Colonic mucosa (tissue), 4 donors: ENCODE results near the gene ZNF217. TPM values are rescaled to one million over a fixed set of nuclear protein-coding genes. Genes with fewer than 3 reads are reported as not detected.
A peak's percentile ranks its signal among the peaks of the same experiment; 100 is the strongest.
"Not testable (repeated sequence)": the region's sequence is repeated elsewhere in the genome, so short reads cannot be mapped to it uniquely, and the experiment has no call there.

Experiments used
- DNase-seq: peaks from one replicate; pipeline ENCODE4 v3.0.0-alpha.2; 2020
- H3K27ac ChIP-seq: fragments of 200-600 bp; one replicate; pipeline ENCODE4 v1.8.0; 2021
- H3K27me3 ChIP-seq: fragments of 200-600 bp; one replicate; pipeline ENCODE4 v1.8.0; 2021
- H3K36me3 ChIP-seq: fragments of 200-600 bp; one replicate; pipeline ENCODE4 v1.8.0; 2021
- H3K4me1 ChIP-seq: fragments of 200-600 bp; one replicate; pipeline ENCODE4 v1.8.0; 2021; ENCODE audit warnings: mild to moderate bottlenecking
- H3K4me3 ChIP-seq: fragments of 200-600 bp; one replicate; pipeline ENCODE4 v1.8.0; 2021
- H3K9ac ChIP-seq, 2 donors: one replicate each; pipeline ENCODE4 v1.7.0; 2013; ENCODE audit warnings: control low read depth in 2 of 2, low read depth in 2 of 2, low read length in 2 of 2
- H3K9me3 ChIP-seq: fragments of 200-600 bp; one replicate; pipeline ENCODE4 v1.8.0; 2021
- intact Hi-C: fragments of 100-400 bp; cut with DNase I; formaldehyde crosslinking; loops from one replicate; pipeline ENCODE4 v1.14.1; 2022
- total RNA-seq, 2 donors: library from RNA; stranded (reverse); fragmentation: NEBNext Ultra II Directional in 1 of 2; extraction: Animal tissue kit (Norgen Biotek cat#: 25700) in 1 of 2; gene quantifications; one replicate each; pipeline ENCODE4 v1.2.1, GENCODE V29; 2021
- TF ChIP-seq, protein P1 (sequence below): fragments of 200-600 bp; IDR thresholded peaks from one replicate; pipeline ENCODE4 v1.8.0; 2022; ENCODE audit warnings: antibody characterized with exemption, mild to moderate bottlenecking
- donor health status: healthy.
- donor health status: DM: no; HTN: no; CAD: no.
- donor health status: DM: no; HTN: no; CAD: no.

Gene ZNF217
- total RNA-seq, 2 donors from 2014 or later: 45.7 to 73.0 TPM

DNA sequence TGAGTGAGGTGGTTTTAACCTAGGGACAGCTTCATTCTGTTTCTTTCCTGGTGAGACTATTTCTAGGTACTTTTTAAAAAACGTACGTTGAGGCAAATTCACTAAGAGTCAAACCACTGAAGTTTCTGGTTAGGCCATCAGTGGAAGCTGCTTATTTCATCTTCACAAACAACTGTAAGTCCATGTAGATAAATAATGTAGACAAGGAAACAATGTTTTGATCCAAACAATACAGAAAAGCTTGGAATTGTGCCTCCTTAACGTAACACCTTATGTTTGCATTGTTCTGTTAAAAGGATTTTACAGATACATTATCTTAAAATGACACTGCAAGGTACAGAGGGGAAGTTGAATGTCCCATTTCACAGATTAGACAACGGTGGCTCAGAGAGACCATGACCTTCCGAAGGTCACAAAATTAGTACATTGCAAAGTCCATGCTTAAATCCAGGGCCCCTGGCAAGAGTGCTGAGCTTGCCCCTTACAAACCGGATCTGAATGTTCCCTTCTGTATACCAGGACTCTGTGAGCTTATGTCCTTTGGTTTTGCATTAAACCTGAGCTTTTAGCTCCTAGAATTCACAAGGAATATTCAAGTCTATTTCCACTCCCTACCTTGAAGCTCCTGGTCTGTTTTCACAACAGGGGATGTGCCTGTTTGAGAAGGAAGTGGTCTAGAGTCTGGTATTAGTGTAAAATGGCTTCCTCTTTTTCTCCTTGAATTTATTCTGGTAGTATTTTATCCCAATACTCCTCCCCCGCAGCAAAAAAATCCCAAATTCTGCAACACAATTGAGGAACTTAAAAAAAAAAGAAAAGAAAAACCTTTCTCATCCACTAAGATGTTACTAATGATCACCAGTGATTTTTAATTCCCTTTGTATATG is 28.9 kb upstream of the ZNF217 start:
- H3K27me3 ChIP-seq: no peaks in the 10 kb centered on the region
- H3K4me1 ChIP-seq: peaks cover 21% of the 10 kb centered on the region
- H3K27ac ChIP-seq: peak overlapping the region; percentile 92
- intact Hi-C loops: no loop called here
- H3K9me3 ChIP-seq: no peaks in the 10 kb centered on the region
- TF ChIP-seq, protein P1, sequence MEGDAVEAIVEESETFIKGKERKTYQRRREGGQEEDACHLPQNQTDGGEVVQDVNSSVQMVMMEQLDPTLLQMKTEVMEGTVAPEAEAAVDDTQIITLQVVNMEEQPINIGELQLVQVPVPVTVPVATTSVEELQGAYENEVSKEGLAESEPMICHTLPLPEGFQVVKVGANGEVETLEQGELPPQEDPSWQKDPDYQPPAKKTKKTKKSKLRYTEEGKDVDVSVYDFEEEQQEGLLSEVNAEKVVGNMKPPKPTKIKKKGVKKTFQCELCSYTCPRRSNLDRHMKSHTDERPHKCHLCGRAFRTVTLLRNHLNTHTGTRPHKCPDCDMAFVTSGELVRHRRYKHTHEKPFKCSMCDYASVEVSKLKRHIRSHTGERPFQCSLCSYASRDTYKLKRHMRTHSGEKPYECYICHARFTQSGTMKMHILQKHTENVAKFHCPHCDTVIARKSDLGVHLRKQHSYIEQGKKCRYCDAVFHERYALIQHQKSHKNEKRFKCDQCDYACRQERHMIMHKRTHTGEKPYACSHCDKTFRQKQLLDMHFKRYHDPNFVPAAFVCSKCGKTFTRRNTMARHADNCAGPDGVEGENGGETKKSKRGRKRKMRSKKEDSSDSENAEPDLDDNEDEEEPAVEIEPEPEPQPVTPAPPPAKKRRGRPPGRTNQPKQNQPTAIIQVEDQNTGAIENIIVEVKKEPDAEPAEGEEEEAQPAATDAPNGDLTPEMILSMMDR: no peak
- H3K4me3 ChIP-seq: no peak overlapping the region
- no peak for DNase-seq
- peak overlapping the region in 1 of 2 donors; percentile 81 for H3K9ac ChIP-seq
- no peaks in the 10 kb centered on the region for H3K36me3 ChIP-seq

DNA sequence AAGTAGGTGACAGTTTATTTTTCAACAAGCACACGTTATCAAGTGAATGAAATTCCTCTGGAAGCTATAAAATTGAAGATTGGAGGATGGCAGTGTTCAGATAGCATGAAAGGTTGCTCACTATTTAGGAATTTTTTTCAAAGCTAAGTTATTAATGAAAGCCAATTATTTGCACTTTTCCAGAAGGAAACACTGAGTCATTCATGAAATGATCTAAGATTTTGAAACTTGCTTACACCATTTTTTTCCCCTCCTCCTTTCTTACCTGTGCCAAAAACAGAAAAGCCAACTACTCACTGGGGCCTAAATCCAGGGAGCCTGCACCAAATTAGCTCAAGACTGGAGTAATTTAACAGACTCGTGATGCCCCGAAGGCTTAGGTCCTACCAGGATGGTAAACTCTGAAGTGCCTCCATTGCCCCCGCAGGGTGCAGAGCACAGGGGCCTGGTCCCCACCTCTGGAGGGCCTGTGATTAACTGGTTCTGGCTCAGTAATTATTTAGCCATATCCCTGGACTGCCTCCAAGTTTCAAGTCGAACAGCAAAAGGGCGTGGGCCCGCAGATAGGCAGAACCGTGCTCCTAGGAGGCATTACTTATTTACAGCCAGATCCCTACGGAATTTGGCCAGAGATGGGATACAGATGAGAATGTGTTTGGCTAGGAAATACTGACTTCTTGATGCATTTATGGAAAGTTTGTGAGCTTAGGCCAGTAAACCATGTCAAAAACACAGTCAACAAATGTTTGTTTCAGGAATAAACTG is 28.0 kb upstream of the ZNF217 start:
- H3K4me3 ChIP-seq: no peak overlapping the region
- peaks cover 21% of the 10 kb centered on the region for H3K4me1 ChIP-seq
- H3K27ac ChIP-seq: peak overlapping the region; percentile 92
- DNase-seq: peak; percentile 67
- no peaks in the 10 kb centered on the region for H3K36me3 ChIP-seq
- H3K9me3 ChIP-seq: no peaks in the 10 kb centered on the region
- peak overlapping the region; percentile 31 to 81 for H3K9ac ChIP-seq
- intact Hi-C loops: no loop called here
- TF ChIP-seq, protein P1: no peak
- H3K27me3 ChIP-seq: no peaks in the 10 kb centered on the region

DNA sequence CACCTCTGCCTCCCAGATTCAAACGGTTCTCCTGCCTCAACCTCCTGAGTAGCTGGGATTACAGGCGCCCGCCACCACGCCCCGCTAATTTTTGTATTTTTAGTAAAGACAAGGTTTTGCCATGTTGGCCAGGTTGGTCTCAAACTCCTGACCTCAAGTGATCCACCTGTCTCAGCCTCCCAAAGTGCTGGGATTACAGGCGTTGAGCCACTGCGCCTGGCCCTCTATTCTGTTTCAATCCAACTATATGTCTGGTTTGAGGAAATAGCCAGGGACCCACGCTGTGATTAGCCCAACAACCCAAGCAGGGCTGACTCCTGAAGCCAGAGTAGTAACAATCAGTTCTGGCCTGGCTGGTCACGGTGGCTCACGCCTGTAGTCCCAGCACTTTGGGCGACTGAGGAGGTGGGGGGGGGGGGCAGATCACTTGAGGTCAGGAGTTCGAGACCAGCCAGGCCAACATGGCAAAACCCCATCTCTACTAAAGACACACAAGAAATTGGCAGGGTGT is 24.9 kb upstream of the ZNF217 start:
- H3K27me3 ChIP-seq, H3K9ac ChIP-seq, DNase-seq, intact Hi-C loops, H3K36me3 ChIP-seq, H3K4me3 ChIP-seq, H3K27ac ChIP-seq, H3K9me3 ChIP-seq: not testable (repeated sequence)
- H3K4me1 ChIP-seq: peaks cover 21% of the 10 kb centered on the region

DNA sequence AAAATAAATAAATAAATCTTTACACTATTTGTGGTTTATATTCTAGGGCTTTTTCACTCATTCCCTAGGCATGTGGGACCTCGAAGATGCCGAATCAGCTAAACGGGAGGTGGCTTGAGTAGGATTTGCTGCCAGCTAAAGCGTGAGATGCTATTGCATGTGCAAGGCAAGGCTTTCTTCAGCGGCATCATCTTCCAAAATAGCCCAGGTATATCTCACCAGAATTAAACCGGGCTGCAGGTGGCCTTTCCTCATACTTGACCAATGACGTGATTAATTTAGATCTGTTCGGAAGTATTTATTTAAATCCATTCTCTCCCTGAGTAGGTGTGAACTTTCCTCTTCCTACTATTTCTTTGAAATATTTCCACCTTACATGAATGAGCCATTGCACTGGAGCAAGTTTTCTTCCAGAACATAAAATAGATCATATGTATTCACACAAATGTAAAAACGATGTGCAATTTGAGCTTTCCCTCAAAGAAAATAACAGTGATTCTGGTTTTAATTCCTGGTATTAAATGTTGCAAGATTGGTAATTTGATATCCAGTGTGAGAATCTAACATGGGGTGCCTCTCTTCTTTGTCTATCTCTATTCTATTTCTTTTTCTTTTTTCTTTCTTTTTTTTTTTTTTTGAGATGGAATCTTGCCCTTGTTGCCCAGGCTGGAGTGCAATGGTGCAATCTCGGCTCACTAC is 24.3 kb upstream of the ZNF217 start:
- Histone ChIP-seq H3K36me3 (no peaks in the 10 kb centered on the region), H3K27ac (no peak overlapping the region), H3K4me3 (no peak overlapping the region), H3K27me3 (no peaks in the 10 kb centered on the region), H3K4me1 (peaks cover 19% of the 10 kb centered on the region), H3K9me3 (no peaks in the 10 kb centered on the region), H3K9ac (no peak overlapping the region)
- intact Hi-C loops: no loop called here
- TF ChIP-seq, protein P1: no peak
- DNase-seq: no peak

DNA sequence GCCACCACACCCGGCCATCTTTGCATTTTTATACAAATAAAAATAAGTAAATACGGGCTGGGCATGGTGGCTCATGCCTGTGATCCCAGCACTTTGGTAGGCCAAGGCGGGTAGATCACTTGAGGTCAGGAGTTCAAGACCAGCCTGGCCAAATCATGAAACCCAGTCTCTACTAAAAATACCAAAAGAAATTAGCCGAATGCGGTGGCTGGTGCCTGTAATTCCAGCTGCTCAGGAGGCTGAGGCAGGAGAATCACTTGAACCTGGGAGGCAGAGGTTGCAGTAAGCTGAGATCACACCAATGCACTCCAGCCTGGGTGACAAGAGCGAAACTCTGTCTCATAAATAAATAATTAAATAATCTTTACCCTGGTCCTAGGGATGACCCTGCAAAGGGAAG is 22.9 kb upstream of the ZNF217 start:
- H3K4me3 ChIP-seq, H3K27ac ChIP-seq, DNase-seq, H3K9ac ChIP-seq, intact Hi-C loops, H3K27me3 ChIP-seq, H3K36me3 ChIP-seq, H3K9me3 ChIP-seq, H3K4me1 ChIP-seq: not testable (repeated sequence)

DNA sequence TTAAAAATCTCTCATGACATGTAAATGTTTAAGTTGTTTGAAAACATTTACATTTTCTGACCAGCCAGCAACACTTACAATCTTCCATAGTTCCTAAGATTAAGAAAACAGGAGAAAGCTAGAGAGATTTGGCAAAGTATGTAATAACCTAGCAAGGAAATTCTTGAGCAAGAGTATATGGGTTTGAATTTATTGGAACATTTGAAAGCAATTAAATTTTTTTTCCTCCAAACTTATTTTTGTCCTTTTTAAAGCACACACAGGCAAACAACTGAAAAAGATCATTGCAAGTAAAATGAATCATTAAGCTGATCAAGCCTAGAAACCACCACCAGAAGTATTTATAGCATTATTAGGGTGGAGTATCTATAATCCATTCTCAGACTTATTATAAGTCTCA is 20.1 kb upstream of the ZNF217 start:
- H3K4me1 ChIP-seq: no peaks in the 10 kb centered on the region
- no peak overlapping the region for H3K9ac ChIP-seq
- H3K27ac ChIP-seq: no peak overlapping the region
- no peak for DNase-seq
- H3K27me3 ChIP-seq: no peaks in the 10 kb centered on the region
- H3K9me3 ChIP-seq: no peaks in the 10 kb centered on the region
- TF ChIP-seq, protein P1: no peak
- no peak overlapping the region for H3K4me3 ChIP-seq
- intact Hi-C loops: no loop called here
- H3K36me3 ChIP-seq: no peaks in the 10 kb centered on the region

DNA sequence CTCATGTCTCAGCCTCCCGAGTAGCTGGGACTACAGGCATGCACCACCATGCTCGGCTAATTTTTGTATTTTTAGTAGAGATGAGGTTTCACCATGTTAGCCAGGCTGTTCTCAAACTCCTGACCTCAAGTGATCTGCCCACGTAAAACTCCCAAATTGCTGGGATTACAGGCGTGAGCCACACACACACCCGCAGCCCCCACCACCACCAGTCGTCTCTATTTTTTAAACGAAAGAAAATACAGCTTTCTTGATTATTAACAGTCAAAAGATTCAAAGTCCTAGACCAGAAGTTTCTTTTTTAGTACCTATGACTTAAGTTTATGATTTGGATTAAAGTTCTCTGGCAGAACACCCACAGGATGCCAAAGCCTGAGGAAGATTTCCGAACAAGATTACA is 18.6 kb upstream of the ZNF217 start:
- H3K9ac ChIP-seq, H3K27ac ChIP-seq, H3K36me3 ChIP-seq, H3K4me3 ChIP-seq, H3K27me3 ChIP-seq, H3K9me3 ChIP-seq, H3K4me1 ChIP-seq, DNase-seq, intact Hi-C loops: not testable (repeated sequence)
